Heart right ventricle (tissue), 16 donors: Measurements from ENCODE around the gene GYG1. TPM values are rescaled to one million over a fixed set of nuclear protein-coding genes. Genes with fewer than 3 reads are reported as not detected.

Experiments used
- ATAC-seq, 8 donors: fragments of 200-7000 bp; cut with Tn5 transposase; one replicate each; pipeline ENCODE4 v1.9.1; 2020; ENCODE audit warnings: mild to moderate bottlenecking in 8 of 8, moderate library complexity in 8 of 8, moderate number of reproducible peaks in 1 of 8
- DNase-seq, 2 donors: peaks; one replicate each; pipeline ENCODE4 v3.0.0-alpha.2; 2020
- H3K27ac ChIP-seq, 10 donors: fragments of 200-600 bp; sonication (generic) in 2 of 10; one replicate each; pipeline versions ENCODE4 v1.5.0 to v1.8.0; 2020 to 2022; ENCODE audit warnings: mild to moderate bottlenecking in 3 of 10
- H3K27me3 ChIP-seq, 7 donors: fragments of 200-600 bp; one replicate each; pipeline ENCODE4 v1.8.0; 2021 to 2022; ENCODE audit warnings: mild to moderate bottlenecking in 2 of 7
- H3K36me3 ChIP-seq, 9 donors: fragments of 200-600 bp; sonication (generic) in 1 of 9; one replicate each; pipeline versions ENCODE4 v1.5.0 to v1.8.0; 2020 to 2022; ENCODE audit warnings: mild to moderate bottlenecking in 2 of 9
- H3K4me1 ChIP-seq, 9 donors: fragments of 200-600 bp; sonication (generic) in 1 of 9; one replicate each; pipeline versions ENCODE4 v1.5.0 to v1.8.0; 2020 to 2022; ENCODE audit warnings: mild to moderate bottlenecking in 4 of 9
- H3K4me3 ChIP-seq, 10 donors: fragments of 200-600 bp; sonication (generic) in 2 of 10; one replicate each; pipeline versions ENCODE4 v1.5.0 to v1.8.0; 2020 to 2022; ENCODE audit warnings: mild to moderate bottlenecking in 7 of 10, moderate library complexity in 2 of 10
- H3K9me3 ChIP-seq, 11 donors: fragments of 200-600 bp in 10 of 11; sonication (generic) in 2 of 11; one replicate each; pipeline versions ENCODE4 v1.5.0 to v1.8.0; 2013 to 2022; ENCODE audit warnings: mild to moderate bottlenecking in 2 of 11, control low read depth in 1 of 11, moderate library complexity in 1 of 11
- WGBS, 2 donors: extraction: QIAGEN DNeasy Blood & Tissue Kit; methylation state at CpG; one replicate each; pipeline ENCODE4 v1.1.7; 2013; ENCODE audit warnings: inconsistent platforms in 1 of 2; 5-methylcytosine and 5-hydroxymethylcytosine counted together
- intact Hi-C, 10 donors: fragments of 100-400 bp; cut with DNase I; formaldehyde crosslinking; loops; one replicate each; pipeline versions ENCODE4 v1.11.1 to v1.14.2; 2022
- polyA plus RNA-seq, 2 donors: library from polyadenylated mRNA; stranded (reverse); fragments of 200-250 nt; gene quantifications; one replicate each; pipeline ENCODE4 v1.2.3, GENCODE V29; 2013
- total RNA-seq, 10 donors: library from RNA; stranded (reverse); fragmentation: NEBNext Ultra II Directional in 3 of 10; extraction: Animal tissue kit (Norgen Biotek cat#: 25700) in 3 of 10; gene quantifications; one replicate each; pipeline versions ENCODE4 v1.2.1 to v1.2.4, GENCODE V29; 2021 to 2023
- TF ChIP-seq, protein P1 (sequence below), 9 donors: fragments of 200-600 bp; sonication (generic) in 2 of 9; IDR thresholded peaks; one replicate each; pipeline versions ENCODE4 v1.5.0 to v1.8.0; 2021 to 2022; ENCODE audit warnings: antibody characterized with exemption in 9 of 9, mild to moderate bottlenecking in 5 of 9, moderate library complexity in 1 of 9
- donor health status: Arrhythmogenic right ventricular cardiomyopathy.
- donor health status: ischemic (EF 13 %, LVEDD 7.1; RV severe dilation, severe dysfunction).
- donor health status: healthy with polysubstance abuse.
- donor health status: DM: no; HTN: yes; CAD: no.
- donor health status: DM: no; HTN: no; CAD: no.
- donor health status: ischemic (EF 25% LVEDD 6.9; RV normal size, moderate dysfunction).
- donor health status: ischemic (EF 25% LVEDD 5.7; RV mildly dilated, moderate dysfunction).
- donor health status: healthy.
- donor health status: DM: yes; HTN: yes; CAD: no.
- donor health status: Ischemic cardiomyopathy.
- donor health status: ischemic (EF 35%, LVEDD 5.7; RV mildly dilated, moderate dysfunction).
- donor health status: nonischemic (EF 11% LVEDD 7.7; RV severe dilation, severe dysfunction).
- donor health status: DM: yes; HTN: yes; CAD: no.
- donor health status: PGD.
- donor health status: ischemic (EF 29% LVEDD 5.4; RV normal size, mild dysfunction).
- donor health status: nonischemic (EF 23%, LVEDD 6.1; RV moderate dilation, normal function).

Gene GYG1
- total and polyA plus RNA-seq, 12 donors, result 56.5 to 210 (median 154) TPM

DNA sequence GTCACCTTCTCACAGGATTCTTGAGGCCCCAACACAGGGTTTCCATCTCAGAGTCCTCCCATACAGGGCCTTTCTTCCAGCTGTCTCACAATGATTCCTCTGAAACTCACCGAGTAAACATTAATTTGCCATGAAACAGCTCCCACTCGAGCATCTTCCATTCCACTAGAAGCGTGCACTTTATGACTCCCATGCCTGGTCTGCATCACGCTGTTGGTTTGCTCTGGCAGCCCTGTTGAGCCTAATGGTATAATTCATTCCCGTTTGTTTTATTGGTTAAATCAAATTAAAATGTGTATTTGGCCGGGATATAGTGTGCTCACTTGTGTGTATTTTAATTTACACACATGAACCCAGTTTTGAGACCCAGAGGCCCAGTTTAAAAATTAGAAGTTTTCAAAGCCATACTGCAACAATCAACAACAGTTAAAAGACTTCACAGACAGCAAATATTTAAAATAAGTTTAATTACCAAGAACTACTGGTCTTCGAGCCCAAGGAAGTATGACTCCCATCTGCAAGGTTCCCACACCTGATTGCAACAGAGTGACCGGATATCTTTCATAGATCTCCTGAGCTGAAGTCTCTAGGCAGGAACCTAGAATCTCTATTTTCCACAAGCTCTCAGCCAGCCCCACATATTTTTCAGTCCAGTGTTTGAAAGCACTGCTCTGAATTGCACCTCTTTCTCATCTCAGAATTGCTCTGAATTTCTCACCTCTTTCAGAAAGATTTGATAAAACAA is 42.3 kb upstream of the GYG1 start:
- no peak for DNase-seq
- no peak for ATAC-seq
- Histone ChIP-seq H3K27me3 (no peaks in the 10 kb centered on the region), H3K36me3 (no peaks in the 10 kb centered on the region), H3K27ac (no peak overlapping the region), H3K4me3 (no peak overlapping the region), H3K4me1 (no peaks in the 10 kb centered on the region), H3K9me3 (no peaks in the 10 kb centered on the region)
- TF ChIP-seq, protein P1, sequence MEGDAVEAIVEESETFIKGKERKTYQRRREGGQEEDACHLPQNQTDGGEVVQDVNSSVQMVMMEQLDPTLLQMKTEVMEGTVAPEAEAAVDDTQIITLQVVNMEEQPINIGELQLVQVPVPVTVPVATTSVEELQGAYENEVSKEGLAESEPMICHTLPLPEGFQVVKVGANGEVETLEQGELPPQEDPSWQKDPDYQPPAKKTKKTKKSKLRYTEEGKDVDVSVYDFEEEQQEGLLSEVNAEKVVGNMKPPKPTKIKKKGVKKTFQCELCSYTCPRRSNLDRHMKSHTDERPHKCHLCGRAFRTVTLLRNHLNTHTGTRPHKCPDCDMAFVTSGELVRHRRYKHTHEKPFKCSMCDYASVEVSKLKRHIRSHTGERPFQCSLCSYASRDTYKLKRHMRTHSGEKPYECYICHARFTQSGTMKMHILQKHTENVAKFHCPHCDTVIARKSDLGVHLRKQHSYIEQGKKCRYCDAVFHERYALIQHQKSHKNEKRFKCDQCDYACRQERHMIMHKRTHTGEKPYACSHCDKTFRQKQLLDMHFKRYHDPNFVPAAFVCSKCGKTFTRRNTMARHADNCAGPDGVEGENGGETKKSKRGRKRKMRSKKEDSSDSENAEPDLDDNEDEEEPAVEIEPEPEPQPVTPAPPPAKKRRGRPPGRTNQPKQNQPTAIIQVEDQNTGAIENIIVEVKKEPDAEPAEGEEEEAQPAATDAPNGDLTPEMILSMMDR (IDR thresholded peaks at IDR 0.05), result no peak
- intact Hi-C loops, result loop anchor here in 7 of 10 donors (2.0 to 10.0 kb wide), 8 partner anchors 84 to 634 kb away; partner anchors contain the start of gene CPA3 (in 1 of the 7)
- 84 to 86% methylated on average over 8 of the region's 8 CpGs for WGBS, 2 donors

DNA sequence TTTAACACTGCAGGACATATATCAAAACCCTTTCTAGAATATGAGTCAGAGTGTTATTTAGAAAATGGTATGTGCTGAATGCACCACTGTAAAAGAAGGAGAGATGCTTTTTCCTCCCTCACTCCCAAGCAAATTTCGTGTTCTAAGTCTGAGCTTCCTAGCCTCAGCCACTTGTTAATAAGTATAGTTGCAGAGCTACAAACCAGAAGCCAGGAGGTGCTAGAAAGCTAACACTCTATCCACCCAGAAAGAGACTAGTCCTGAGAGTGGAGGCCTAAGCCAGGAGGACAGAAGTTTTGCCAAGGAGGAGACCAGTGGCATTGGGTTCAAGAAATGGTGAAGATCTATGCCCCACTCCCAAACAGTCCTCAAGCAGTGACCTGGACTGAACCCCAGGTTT is 40.5 kb upstream of the GYG1 start:
- intact Hi-C loops, result loop anchor here in 7 of 10 donors (10.0 kb wide), 7 partner anchors 64 to 534 kb away; partner anchors contain the start of genes HPS3 (in 3 of the 7) and HLTF (in 2 of the 7)
- Histone ChIP-seq H3K27ac (no peak overlapping the region), H3K27me3 (no peaks in the 10 kb centered on the region), H3K4me3 (no peak overlapping the region), H3K36me3 (no peaks in the 10 kb centered on the region), H3K9me3 (no peaks in the 10 kb centered on the region), H3K4me1 (peaks cover 0 to 3% (median under 1%) of the 10 kb centered on the region in 9 donors)
- TF ChIP-seq, protein P1 (IDR thresholded peaks at IDR 0.05), result peak in 2 of 9 donors; percentile 14 to 19
- ATAC-seq (no peak), DNase-seq (no peak)
- WGBS, 2 donors, result 79 to 82% methylated on average over 1 of the region's 1 CpG

DNA sequence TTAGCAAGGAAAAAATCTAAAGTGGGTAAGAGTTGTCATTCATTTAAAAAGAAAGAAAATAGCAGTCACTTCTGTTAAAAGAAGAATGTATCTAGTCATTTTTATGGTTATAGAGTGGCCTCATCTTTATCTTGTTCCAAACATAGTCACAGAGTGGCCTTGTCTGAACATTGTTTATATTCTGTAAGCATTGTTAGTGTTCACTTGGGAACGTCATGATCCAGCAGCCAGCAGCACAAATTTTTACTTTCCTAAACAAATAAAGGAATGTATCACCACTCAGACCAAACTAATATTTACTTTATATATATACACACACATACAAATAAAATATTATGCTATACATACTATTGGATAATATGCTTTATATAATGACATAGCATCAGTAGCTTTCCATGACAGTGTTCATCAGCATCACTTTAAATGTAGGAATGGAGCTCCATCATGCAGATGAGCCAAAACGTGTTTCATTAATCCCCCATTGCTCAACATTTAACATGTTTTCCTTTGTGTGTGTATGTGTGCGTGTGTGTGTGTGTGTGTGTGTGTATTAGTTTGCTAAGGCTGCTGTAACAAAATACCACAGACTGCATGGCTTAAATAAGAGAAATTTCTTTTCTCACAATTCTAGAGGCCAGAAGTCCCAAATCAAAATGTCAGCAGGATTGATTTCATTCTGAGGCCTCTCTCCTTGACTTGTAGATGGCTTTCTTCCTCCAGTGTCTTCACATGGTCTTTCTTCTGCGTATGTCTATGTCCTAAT is 39.6 kb upstream of the GYG1 start:
- Histone ChIP-seq H3K27ac (no peak overlapping the region), H3K36me3 (no peaks in the 10 kb centered on the region), H3K9me3 (no peaks in the 10 kb centered on the region), H3K4me3 (no peak overlapping the region), H3K4me1 (peaks cover 0 to 11% (median 7%) of the 10 kb centered on the region in 9 donors), H3K27me3 (no peaks in the 10 kb centered on the region)
- DNase-seq (no peak), ATAC-seq (no peak)
- intact Hi-C loops, result loop anchor here in 7 of 10 donors (2.0 to 10.0 kb wide), 8 partner anchors 63 to 533 kb away; partner anchors contain the start of genes HPS3 (in 3 of the 7) and HLTF (in 2 of the 7)
- 64 to 67% methylated on average over 4 of the region's 4 CpGs for WGBS, 2 donors
- TF ChIP-seq, protein P1 (IDR thresholded peaks at IDR 0.05), result no peak

DNA sequence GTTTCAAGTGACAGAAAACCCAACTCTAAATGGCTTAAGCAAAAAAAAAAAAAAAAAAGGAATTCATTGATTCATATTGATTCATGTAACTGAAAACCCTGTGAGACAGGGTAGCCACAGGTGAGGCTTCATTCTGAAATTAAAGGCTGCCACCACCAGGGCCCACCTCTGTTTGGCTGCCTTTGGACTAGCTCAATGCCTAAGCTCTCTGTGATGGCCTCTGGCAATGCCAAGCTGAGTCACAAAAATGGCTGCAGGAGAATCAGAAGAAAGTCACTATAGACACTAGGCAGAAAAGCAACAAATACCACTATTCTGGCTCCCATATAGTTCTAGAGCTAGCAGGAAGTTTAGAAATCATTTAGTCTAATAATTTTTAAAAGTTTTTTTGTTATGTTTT is 38.2 kb upstream of the GYG1 start:
- H3K27me3 ChIP-seq, result no peaks in the 10 kb centered on the region
- no peaks in the 10 kb centered on the region for H3K36me3 ChIP-seq
- peaks cover 0 to 11% (median 7%) of the 10 kb centered on the region in 9 donors for H3K4me1 ChIP-seq
- ATAC-seq (no peak), DNase-seq (no peak)
- intact Hi-C loops, result loop anchor here in 7 of 10 donors (2.0 to 10.0 kb wide), 8 partner anchors 62 to 532 kb away; partner anchors contain the start of genes HPS3 (in 3 of the 7) and HLTF (in 2 of the 7)
- H3K9me3 ChIP-seq, result no peaks in the 10 kb centered on the region
- H3K4me3 ChIP-seq, result no peak overlapping the region
- TF ChIP-seq, protein P1 (IDR thresholded peaks at IDR 0.05), result no peak
- no peak overlapping the region for H3K27ac ChIP-seq
